Bronchial epithelial cell (primary cell): Measurements from ENCODE around the gene ATRNL1. TPM values are rescaled to one million over a fixed set of nuclear protein-coding genes. Genes with fewer than 3 reads are reported as not detected.

Experiments
- DNase-seq: peaks from one replicate; pipeline ENCODE4 v3.0.0-alpha.2; 2010; ENCODE audit warnings: low read depth
- FAIRE-seq: peaks from 2 replicates; lab custom pipeline; 2011; peaks lifted over from hg19 to GRCh38; lab: Jason Lieb, UNC
- H3K27me3 ChIP-seq: 2 replicates; pipeline ENCODE4 v1.5.1; 2011; ENCODE audit warnings: low read length; ENCODE audit not compliant: control insufficient read depth, insufficient read depth
- H3K36me3 ChIP-seq: 2 replicates; pipeline ENCODE4 v1.5.1; 2011; ENCODE audit warnings: low read length; ENCODE audit not compliant: control insufficient read depth, insufficient read depth
- H3K4me3 ChIP-seq: 2 replicates; pipeline ENCODE4 v1.5.1; 2011; ENCODE audit warnings: mild to moderate bottlenecking, low read depth, low read length, control low read depth
- total RNA-seq: library from RNA; depleted of rRNA; stranded (reverse); fragments of >200 nt; gene quantifications from 2 replicates; pipeline ENCODE4 v1.2.1, GENCODE V29; 2014
- TF ChIP-seq, protein P1 (sequence below): IDR thresholded peaks from 2 replicates; pipeline ENCODE4 v1.5.1; 2011; ENCODE audit warnings: mild to moderate bottlenecking, moderate library complexity, low read length, control low read depth, inconsistent platforms; ENCODE audit not compliant: insufficient read depth, severe bottlenecking

Gene ATRNL1
- total RNA-seq, 1 donor from 2014 or later, result 0.53 TPM

DNA sequence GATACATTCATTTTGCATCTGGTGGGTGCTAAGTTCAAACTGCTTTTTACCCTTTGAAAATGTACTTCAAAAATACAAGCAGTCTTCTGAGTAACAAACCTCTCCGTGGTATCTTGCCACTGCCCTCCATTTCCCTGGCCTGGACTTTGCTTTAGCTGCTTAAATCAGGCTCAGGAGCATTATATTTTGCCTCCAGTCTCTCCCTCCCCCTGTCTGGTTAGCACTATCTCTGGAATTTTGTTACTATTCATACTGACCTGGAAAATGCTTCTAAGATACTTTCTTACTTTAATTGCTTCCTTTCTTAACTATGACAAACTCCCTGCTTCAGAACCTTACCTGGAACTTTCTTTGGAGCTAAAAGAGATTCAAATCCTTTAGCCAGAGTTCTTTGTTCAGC, 810.0 kb downstream of the ATRNL1 start:
- no peaks in the 10 kb centered on the region for H3K27me3 ChIP-seq
- no peak overlapping the region for H3K4me3 ChIP-seq
- TF ChIP-seq, protein P1, sequence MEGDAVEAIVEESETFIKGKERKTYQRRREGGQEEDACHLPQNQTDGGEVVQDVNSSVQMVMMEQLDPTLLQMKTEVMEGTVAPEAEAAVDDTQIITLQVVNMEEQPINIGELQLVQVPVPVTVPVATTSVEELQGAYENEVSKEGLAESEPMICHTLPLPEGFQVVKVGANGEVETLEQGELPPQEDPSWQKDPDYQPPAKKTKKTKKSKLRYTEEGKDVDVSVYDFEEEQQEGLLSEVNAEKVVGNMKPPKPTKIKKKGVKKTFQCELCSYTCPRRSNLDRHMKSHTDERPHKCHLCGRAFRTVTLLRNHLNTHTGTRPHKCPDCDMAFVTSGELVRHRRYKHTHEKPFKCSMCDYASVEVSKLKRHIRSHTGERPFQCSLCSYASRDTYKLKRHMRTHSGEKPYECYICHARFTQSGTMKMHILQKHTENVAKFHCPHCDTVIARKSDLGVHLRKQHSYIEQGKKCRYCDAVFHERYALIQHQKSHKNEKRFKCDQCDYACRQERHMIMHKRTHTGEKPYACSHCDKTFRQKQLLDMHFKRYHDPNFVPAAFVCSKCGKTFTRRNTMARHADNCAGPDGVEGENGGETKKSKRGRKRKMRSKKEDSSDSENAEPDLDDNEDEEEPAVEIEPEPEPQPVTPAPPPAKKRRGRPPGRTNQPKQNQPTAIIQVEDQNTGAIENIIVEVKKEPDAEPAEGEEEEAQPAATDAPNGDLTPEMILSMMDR, result no peak
- DNase-seq (no peak), FAIRE-seq (no peak)
- H3K36me3 ChIP-seq, result no peaks in the 10 kb centered on the region

DNA sequence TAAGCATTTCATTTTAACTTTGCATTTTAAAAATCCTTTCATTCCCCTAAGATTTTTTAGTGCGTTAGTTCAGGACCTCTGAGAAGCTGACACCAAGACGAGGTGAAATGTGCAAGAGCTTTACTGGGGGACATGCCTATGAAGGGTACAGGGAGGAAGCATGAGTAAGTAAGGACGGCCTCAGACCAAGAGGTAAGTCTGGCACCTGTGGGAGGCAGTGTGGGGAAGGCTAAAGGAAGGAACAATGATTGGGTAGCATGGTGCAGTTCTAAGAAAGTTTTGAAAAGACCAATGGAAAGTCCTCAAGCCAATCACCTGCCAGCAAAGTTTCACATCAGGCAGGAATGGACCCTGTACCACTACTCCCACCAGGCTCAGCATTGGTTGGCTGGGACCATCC, 810.7 kb downstream of the ATRNL1 start:
- no peaks in the 10 kb centered on the region for H3K27me3 ChIP-seq
- no peak overlapping the region for H3K4me3 ChIP-seq
- no peaks in the 10 kb centered on the region for H3K36me3 ChIP-seq
- TF ChIP-seq, protein P1, result no peak
- DNase-seq, result no peak
- FAIRE-seq, result peak; percentile 43

DNA sequence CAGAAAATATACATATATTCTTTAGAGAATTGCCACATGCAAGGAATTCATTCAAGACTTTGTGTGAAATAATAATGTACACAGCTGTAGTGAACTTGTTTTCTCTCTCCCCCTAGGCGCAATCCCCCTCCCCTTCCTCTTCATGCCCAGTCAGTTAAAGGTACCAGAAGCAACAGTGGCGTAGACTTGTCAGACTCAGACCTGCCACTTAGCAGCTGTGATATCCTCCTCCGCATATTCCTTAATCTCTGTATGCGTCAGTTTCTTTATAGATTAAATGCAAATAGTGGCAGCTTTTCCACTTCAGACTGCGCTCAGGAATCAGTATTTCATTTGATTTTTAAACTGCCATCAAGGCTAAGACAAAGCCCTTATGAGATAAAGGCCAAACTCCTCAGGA, 815.9 kb downstream of the ATRNL1 start:
- Histone ChIP-seq H3K36me3 (no peaks in the 10 kb centered on the region), H3K27me3 (no peaks in the 10 kb centered on the region), H3K4me3 (no peak overlapping the region)
- FAIRE-seq (no peak), DNase-seq (no peak)
- TF ChIP-seq, protein P1, result no peak

DNA sequence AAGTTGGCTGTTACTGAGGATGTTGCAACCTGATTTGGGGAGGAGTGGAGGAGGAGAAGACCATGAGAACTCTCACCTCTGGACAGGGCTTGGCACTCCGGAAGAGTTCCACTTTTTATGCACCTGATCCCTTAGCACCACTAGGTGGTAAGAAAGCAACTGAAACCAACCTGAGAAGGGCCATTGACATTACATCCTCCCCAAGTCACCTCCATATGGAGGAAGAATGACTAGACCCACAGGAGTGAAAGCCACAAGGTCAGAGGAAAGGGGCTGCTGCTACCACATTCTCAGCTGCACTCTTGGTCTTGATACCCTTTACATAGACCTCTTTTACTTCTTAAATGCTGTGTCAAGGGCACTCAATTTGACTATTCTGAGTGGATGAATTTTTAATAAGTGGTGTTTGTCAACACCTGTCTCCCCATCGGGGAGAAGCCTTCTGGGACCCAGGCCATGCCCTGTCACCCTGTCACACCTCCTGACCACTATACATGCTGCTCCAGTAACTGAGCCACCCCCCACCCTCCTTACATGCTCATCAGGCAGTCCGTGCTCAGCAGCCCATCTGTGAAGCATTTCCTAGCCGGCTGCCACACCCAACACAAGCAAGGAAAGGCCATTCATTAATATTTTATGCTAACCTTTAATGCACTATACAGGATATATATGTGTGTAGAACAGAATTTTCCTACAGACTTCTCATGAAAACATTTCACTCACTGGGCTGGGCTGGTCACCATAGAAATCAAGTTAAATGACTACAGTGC, 817.0 kb downstream of the ATRNL1 start:
- H3K27me3 ChIP-seq, result no peaks in the 10 kb centered on the region
- FAIRE-seq (no peak), DNase-seq (no peak)
- TF ChIP-seq, protein P1, result no peak
- H3K36me3 ChIP-seq, result no peaks in the 10 kb centered on the region
- no peak overlapping the region for H3K4me3 ChIP-seq

DNA sequence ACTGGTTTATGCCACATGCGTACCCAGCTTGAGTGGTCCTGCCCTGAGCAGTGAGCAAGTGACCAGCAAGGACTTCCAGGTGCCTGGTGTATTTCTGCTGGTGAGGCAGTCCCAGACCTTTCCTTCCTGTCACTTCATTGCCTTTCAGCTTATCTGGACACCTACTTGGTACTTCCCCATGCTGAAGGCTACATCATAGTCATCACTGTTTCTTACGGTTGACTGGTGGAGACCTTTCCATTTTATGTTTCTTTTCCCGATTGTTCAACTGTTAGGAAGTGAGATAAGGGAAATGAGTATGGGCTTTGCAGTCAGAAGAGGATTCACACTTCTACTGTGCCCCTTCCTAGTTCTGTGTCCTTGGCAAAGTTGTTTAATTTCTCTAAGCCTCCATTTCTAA, 821.3 kb downstream of the ATRNL1 start:
- no peak for FAIRE-seq
- no peaks in the 10 kb centered on the region for H3K27me3 ChIP-seq
- TF ChIP-seq, protein P1, result no peak
- H3K4me3 ChIP-seq, result no peak overlapping the region
- no peak for DNase-seq
- H3K36me3 ChIP-seq, result no peaks in the 10 kb centered on the region

DNA sequence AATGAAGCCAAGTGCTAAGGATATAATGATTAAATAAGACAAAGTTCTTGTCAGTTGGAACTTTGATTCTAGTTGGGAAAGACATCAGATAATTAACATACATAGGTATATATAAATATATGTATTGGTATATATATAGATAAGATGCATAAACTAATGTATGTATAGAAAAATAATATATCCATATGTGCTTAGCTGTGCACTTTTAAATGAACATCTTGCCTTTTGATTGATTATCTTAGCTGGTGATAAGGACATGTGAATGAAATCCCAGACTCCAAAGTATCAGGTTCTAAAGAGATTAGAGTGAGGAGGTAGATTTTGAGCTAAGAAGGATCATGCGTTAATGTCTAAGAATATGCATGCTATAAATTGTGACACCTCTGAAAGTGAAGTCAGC, 822.3 kb downstream of the ATRNL1 start:
- Histone ChIP-seq H3K36me3 (no peaks in the 10 kb centered on the region), H3K4me3 (no peak overlapping the region), H3K27me3 (no peaks in the 10 kb centered on the region)
- no peak for FAIRE-seq
- DNase-seq, result no peak
- TF ChIP-seq, protein P1, result no peak
